CD4-positive, alpha-beta T cell treated with Interleukin-1 beta for 1 hour (primary cell): ENCODE measurements around the gene KDM8.

Experiments used
- DNase-seq, 2 donors: peaks; one replicate each; pipeline ENCODE4 v3.0.0-alpha.2; 2020 to 2022

KDM8 gene

GRCh38 chr16:27217256-27217655 is 13.9 kb downstream of the KDM8 start:
- DNase-seq = no peak

- no peak for DNase-seq
Observed at GRCh38 chr16:27218756-27219155, 15.4 kb downstream of the KDM8 start.

- no peak for DNase-seq
Observed at GRCh38 chr16:27219161-27219560, 15.8 kb downstream of the KDM8 start.

- DNase-seq = no peak
Observed at GRCh38 chr16:27220120-27220519, 16.8 kb downstream of the KDM8 start.

GRCh38 chr16:27220527-27220926 is 17.2 kb downstream of the KDM8 start:
- DNase-seq = no peak

GRCh38 chr16:27220991-27221390 is 17.7 kb downstream of the KDM8 start:
- no peak for DNase-seq

- DNase-seq = no peak
Observed at GRCh38 chr16:27221576-27222248, 18.4 kb downstream of the KDM8 start.

- no peak for DNase-seq
Observed at GRCh38 chr16:27222249-27223225, 19.2 kb downstream of the KDM8 start.

GRCh38 chr16:27223226-27223610 is 19.9 kb downstream of the KDM8 start:
- no peak for DNase-seq

GRCh38 chr16:27223701-27224100 is 20.4 kb downstream of the KDM8 start:
- DNase-seq = no peak

- DNase-seq = no peak
Observed at GRCh38 chr16:27224271-27224737, 21.0 kb downstream of the KDM8 start.

- no peak for DNase-seq
Observed at GRCh38 chr16:27224741-27225300, 21.5 kb downstream of the KDM8 start.

- no peak for DNase-seq
Observed at GRCh38 chr16:27225536-27226360, 22.4 kb downstream of the KDM8 start.

- no peak for DNase-seq
Observed at GRCh38 chr16:27226476-27226875, 23.1 kb downstream of the KDM8 start.

GRCh38 chr16:27226976-27227705 is 23.8 kb downstream of the KDM8 start:
- DNase-seq = no peak

GRCh38 chr16:27228045-27228444 is 24.7 kb downstream of the KDM8 start:
- DNase-seq = no peak

- DNase-seq = no peak
Observed at GRCh38 chr16:27228621-27229501, 25.5 kb downstream of the KDM8 start.

GRCh38 chr16:27229891-27230470 is 26.7 kb downstream of the KDM8 start:
- DNase-seq = no peak

GRCh38 chr16:27230562-27231001 is 27.3 kb downstream of the KDM8 start:
- DNase-seq = peak; percentile 78 to 81

GRCh38 chr16:27231692-27232060 is 28.4 kb downstream of the KDM8 start:
- no peak for DNase-seq
